AG08395 (cell line): ENCODE measurements around the gene NFATC4.

ENCODE experiments used
- DNase-seq: peaks from one replicate; pipeline ENCODE4 v3.0.0; 2012; ENCODE audit warnings: mixed read lengths, low spot score

The NFATC4 gene

DNA sequence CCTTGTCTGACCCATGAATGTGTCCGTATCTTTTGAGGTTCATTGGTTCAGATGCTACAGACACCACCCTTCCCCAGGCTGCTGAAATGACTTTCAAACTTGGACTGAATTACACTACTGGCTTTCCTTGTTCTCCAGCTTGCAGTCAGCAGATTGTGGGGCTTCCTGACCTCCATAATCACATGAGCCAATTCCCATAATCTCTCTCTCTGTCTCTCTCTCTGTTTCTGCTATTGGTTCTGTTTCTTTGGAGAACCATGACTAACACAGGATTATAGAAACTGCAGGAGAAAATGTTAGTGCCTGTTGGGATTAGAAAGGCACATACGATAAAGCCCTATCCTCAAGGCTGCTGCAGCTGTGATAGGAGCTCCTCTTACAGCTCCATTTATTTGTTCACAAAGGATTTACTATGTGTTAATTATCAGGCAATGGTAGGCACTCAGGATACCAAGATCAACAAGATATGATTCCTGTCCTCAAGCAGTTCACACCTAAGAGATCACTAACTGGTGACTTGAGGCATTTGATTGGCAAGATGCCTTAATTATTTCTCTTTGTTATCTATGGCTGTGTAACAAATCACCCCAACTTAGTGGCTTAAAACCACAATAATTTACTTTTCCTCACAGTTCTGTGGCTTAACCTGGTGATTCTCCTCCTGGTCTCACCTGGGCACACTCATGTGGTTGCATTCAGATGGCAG is 20.6 kb downstream of the NFATC4 start:
- DNase-seq: no peak

DNA sequence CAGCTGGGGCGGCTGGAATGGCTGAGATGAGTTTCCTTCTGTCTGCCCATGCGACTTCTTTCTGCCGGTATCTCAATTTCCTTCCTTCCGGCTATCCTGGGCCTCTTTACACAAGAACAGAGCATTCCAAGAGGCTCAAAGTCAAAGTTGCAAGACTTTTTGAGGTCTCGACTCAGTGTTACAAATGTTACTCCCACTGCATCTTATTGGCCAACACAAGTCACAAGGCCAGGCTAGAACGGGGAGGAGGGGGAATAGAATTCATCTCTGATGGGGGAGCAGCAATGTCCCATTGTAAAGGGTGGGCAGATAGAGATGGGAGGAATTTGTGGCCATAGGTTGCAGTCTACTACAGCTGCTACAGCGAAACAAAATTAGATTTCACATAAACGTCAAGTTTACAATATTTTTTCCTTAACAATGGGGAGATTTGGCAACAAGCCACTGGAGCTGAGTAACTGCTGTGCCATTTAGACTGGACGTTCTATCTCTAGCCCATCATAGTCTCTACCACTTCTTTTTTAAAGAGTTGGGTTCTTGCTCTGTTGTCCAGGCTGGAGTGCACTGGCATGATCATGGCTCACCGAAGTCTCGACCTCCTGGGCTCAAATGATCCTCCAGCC is 21.4 kb downstream of the NFATC4 start:
- DNase-seq: no peak

DNA sequence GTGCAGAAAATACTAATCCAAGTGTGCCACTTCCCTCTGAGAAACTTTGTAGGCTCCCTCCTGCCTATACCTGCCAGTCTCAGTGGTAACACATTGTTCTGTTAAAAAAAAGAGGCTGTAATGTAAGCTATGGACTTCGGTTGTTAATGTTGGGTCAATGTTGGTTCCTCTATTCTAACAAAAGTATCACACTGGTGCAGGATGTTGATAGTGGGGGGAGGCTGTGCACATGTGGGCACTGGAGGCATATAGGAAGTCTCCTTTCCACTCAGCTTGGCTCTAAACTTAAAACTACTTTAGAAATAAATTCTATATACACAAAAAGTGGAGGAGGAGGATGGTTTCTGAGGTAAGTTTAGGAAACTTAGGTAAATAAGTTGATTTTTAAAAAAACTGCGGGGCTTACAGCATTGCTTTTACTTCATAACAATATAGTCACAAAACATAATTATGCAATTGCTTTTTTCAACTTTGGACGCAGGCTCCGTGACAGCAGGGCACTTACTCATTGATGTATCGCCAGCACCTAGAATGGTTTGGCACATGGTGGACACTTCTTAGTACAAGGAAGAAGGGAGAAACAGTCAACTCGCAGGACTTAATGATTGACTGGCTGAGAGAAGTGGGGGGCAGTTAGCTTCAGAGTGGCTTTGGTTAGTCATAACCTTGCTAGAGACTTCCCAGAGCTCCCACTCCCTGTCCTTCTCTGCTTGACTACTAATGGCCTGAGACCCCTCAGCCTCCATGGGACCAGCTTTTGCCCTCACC is 22.9 kb downstream of the NFATC4 start:
- no peak for DNase-seq

DNA sequence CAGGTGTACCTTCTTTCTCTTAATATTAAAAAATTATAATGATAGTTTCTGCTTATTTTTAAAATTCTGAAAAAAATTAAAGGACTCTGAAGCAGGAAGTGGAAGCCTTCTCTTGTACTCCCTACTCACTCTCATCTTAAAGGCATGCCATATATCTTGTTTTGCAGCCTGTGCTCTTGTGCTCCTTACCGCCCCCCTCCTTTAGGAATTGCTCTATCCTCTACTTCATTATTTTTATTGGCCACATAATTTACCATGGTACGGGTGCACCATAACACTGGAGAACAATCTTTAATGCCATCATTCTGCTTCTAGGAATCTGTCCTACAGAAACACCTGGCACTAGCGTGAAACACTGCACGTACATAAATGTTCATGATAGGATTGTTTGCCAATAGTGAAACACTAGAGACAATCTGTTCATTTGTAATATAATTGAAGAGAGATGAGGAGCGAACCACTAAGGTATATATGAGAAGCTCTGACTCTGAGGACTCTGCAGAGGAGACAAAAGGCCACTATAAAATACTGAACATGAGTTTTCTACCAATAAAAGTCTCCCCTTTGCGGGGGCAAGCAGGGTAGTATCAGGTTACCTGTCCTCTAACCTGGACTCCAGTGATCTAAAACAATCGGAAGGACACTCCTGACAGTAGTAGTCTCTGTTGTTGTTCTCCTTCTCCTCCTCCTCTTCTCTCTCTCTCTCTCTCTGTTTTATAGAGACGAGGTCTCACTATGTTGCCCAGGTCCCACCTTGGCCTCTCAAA is 24.5 kb downstream of the NFATC4 start:
- DNase-seq: peak; percentile 45

DNA sequence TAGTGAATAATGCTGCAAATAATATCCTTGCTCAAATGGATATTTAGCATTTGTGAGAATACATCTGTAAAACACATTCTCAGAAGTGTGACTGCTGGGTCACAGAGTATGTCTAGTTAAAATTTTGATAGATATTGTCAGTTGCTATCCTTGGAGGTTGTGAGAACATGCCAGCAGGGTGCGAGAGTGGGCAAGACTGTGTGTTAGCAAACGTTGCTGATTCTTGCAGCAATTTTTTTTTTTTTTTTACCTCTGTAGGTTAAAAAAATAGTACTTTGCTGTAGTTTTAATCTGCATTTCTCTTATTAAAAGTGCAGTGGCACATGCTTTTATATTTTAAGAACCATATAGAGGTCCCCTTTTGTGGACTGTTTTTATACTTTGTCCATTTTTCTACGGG is 26.3 kb downstream of the NFATC4 start:
- no peak for DNase-seq

DNA sequence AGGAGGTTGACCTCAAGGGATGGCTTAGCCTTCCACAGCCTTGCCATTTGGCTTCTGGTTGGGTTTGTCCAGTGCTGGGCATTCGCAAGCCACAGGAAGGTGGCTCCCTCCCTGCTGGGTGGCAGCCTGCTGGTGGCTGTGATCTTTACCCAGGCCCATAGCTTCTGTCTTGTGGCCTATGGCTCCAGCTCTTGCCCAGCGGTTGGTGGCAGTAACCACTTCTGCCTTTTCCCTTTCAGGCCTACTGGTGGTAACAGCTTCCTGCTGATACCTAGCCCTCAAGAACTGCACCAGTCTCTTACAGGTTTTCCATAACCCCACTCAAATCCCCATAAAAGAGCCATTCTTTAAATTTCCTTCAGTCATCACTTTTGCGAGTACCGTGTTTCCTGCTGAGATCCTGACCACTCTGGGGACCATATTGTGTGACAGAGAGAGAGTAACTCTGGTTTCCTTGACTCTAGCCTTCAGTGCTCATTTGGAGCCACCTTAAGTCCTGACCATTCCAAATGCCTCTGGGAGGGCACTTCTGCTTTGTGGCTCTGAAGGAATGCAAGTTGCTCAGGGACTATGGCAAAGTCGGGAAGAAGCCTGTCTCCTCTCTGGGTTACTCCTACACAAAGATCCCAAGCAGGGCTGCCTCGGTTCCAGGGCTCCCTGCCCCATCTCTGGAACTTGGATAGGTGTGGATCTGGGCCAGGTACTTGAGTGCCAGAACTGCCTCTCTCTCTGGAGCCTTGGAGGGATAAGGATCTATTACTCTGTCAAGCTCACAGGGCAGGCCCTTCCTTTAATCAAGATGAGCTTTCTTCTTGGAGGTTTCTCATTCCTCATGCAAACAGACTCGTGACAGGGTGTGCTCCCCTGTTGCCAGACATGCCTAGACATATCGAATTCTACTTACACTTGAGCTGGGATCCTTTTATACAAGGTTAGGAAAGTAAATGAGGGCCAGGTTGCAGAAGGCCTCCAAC is 27.9 kb downstream of the NFATC4 start:
- DNase-seq: no peak

DNA sequence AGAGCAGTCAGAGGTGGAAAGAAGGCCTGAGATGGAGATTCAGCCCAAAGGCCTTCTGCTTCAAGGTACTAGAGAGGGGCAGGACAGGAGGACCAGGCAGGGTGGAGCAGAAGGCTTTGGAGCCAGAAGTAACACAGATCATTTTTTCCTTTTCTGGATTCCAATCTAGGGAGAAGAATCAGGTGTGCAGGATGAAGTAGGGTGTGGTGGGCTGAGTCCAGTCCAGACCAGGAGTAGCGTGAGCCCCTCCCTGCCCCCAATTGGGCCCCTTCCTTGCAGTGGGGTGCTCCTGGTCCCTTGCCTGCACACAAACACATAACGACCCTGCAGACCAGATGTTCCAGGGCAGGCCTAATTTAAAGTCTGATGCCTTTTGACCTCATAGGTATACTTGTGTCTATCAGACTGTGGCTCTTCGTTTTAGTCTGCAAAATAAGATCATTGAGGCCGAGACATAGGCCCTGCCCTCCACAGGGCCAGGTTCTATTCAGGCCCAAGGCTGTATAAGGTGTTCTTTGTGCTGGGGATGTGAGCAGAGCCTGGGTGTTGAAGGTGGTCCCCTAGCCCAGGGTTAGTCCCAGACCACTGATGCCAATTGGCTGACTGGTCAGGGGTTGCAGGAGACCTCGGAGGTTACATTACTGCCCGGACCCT is 29.8 kb downstream of the NFATC4 start:
- no peak for DNase-seq

DNA sequence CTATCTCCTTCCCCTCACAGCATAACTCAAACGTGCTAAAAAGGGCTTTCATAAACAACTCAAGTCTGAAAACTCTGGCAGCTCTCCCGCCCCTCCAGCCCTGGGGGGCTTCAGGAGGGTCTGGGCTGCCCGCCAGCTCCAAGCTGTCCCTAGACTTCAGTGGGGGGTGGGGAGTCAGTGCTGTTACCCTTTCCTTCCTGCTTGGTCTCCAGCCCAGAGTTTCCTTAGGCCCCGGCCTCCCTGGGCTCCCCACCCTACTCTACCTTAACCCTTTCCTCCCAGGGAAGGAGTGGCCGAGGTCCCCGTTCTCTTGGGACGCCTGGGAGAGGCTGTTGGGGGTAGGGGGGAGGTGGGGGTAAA is 30.3 kb downstream of the NFATC4 start:
- no peak for DNase-seq

DNA sequence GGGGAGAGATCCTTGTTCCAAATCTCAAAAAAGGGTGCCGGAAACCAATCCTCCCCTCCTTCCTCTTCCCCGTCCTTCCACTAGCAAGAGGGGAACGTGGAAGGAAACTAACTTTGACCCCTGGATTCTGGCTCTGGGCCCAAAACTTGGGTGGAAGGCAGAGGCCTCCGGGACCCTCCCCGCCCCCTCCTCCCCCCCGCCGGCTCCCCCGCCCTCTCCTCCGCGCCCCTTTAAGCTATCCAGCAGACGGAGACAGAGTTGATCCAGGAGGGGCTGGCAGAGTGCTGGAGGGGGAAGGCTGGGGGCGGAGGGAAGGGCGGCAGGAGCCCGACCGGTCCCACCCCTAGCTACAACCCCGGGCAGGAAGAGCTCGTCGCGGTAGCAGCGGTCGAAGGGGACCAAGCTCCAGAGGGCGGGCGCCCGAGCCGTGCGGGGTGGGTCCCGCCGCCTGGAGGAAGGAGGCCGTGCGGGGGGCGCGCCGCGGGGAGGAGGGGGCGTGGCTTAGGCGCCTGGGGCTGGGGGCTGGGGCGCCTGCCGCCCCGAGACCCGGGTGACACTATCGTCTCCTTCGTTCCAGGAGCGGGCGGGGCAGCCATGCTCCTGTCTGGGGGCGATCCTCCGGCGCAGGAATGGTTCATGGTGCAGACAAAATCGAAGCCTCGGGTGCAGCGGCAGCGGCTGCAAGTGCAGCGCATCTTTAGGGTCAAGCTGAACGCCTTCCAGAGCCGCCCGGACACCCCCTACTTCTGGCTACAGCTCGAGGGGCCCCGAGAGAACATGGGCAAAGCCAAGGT is 30.9 kb downstream of the NFATC4 start, which contains the start of gene NYNRIN:
NYNRIN (plus strand) TSS at position 351 of the 794 bp plus-strand sequence; CDS start at position 595, 244 bp downstream.
- DNase-seq: peak; percentile 54

DNA sequence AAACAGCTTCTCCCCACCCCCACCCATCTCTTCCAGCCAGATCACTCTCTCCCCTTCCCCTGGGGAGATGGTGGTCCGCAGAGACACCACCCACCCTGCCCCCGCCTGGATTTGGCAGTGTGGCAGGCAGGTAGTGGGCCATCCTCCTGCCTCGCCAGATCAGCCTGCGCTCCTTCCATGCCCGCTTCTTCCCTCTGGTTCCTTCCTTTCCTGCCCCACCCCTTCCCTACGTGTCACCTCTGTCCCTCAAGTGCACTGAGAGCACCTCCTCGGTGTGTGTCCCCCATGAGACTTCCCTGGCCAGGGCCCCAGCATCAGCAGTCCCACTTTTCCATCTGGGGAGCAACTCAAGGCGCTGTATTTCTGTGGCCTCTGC is 31.5 kb downstream of the NFATC4 start:
- DNase-seq: no peak

DNA sequence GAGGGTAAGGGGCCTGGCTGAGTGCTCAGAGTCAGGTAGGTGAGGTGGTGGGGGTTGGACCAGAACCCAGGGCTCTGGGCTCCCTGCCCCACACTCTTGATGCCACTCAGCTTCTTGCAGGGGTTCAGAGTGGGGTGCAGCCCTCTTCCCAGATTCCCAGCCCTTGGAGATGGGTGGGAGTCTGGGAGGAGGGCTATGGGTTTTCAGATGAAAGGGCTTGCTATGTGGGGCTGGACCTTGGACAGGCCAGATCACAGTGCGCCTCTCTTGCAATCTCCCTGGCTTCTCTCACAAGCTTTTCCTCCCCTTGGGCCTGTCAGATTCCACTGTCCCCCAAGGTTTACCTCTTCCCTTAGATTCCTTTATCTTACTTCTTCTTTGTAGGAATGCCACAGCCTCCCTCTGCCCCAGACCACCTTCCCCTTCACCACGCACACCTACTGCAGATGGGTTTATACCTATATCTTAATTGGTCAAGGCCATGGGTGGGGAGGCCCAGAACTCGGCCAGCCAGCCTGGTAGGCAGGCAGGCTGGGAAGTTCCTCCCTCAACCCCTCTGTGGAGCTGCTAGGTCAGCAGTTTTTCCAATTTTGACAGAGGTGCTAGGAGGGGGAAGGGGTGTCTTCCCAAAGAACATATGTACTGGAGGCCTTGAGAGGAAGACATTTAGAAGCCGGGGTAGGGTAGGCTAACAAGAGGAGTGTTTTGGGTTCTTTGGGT is 32.2 kb downstream of the NFATC4 start:
- no peak for DNase-seq

DNA sequence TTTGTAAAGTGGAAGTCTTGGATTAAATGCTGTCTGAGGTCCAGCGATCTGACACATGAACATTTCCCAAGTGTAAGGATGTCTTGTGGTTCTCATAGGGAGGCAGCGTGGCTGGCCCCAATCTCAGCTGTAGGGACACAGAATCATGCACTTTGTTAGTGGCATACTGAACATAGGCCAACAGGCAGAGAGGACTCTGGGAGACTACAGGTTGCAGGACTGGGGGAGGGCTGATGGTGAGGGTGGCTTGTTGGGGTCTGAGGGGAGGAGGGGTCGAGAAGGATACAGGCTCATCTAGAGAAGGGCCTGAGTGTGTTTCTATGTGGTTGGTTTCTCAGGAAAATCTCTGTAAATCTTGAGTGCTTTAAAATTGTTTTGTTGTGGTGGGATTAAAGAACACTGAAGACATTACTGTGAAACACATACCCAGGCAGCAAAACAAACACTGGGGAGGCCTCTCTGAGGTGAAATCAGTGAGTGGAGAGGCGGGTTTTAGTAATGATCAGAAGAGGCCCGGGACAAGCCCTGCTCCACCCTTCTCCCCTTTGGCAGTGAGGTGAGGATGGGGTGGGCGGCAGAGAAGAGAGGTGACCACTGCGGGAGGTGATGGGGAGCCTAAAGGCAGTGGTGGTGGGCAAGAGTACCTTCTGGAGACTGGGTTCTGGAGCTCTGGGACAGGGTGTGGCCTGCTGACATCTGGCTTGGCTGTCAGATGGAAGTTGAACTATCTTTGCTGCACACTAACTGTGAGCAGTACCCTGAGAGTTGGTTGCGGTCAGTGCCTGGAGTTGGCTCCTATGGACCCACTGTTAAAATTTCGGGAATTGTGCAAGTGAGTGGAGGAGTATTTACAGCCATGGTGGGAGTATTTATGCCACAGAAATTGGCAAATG is 34.1 kb downstream of the NFATC4 start:
- DNase-seq: no peak

DNA sequence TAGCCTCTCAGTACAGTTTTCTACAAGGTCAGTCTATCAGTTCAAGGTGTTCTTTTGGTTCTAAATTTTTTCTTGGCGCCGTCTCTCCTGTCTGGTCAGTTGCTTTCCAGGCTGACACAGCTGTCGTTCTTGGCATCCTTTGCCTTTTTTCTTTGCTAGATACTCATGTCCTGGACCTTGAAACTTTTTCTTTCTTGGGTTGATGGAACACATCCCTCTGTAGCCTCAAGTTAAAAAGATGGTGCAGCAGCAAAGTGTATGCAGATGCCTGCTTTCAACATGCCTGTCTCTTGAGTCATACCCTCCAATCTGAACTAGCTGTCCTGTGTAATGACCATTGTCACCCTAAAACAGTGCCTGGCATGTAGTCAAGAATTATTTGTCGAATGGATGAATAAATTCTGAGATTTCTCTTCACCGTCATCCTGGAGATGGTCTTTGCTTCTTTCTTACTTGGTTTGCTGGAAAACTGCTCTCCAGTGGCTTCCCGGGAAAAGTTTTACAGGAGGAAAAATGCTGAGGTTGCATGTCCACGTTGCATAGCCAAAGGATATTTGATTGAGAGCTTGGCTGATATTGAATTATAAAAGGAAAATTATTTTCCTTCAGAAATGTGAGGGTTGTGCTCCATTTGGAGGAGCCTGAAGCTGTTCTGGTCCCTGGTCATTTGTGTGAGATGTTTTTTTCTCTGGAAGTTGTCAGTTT is 35.5 kb downstream of the NFATC4 start:
- peak; percentile 65 for DNase-seq

DNA sequence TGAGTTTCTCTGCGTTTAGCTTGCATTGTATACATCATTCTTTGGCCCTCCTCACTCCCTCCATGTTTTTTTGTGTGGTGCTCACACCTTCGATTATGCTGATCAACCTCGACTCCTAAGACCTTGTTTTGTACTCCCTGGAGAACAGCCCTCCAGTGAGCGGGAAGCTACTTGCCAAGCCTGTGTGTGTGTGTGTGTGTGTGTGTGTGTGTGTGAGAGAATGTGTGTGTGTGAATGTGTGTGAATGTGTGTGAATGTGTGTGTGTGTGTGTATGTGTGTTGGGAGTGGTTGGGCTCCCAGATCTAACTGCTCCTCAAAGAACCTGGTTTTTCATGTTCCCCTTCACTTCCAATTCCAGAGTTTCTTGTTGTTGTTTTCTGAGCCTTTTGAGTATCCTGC is 36.8 kb downstream of the NFATC4 start:
- DNase-seq: no peak

DNA sequence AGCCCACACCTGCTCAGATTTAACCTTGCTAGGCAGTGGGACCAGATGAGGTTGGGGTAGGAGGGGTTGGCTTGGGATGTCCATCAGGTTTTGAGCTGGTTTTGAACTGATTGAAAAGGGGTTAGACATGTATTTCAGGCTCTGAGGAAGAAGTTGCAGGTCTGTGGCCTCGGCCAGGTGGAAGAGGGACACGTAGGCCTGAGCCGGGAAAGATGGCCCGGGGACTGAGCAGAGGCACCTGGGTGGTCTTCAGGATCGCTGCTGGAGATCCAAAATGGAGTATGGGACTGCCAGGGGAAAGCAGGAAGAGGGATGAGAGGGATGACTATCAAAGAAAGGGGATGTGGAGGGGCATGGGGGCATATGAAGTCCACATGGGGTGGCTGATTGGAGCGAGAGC is 38.4 kb downstream of the NFATC4 start:
- no peak for DNase-seq

DNA sequence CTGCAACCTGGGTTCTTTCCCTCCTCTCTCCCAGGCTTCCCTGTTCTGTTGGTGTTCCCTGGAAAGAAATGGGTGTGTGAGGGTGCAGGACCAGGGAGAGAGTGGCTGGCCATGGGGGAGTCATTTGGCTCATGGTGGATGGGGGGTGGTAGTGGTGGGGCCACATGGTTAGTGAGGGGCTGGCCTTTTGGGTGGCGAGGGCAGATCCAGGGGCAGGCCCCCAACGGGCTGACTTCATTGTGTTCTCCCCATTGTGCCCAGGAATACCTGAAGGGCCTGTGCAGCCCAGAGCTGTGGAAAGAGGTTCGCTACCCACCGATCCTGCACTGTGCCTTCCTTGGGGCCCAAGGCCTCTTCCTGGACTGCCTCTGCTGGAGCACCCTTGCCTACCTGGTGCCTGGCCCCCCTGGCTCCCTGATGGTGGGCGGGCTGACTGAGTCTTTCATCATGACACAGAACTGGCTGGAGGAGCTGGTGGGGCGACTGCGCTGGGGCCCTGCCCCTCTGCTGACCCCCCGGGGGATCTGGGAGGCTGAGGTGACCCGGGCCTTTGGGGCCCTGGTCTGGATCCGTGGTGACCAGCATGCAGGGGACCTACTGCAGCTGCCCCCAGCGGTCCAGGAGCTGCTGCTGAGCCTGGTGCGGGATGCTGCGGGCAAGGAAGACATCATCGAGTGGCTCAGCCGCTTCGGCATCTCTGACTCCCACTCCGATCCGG is 39.8 kb downstream of the NFATC4 start:
- DNase-seq: no peak

DNA sequence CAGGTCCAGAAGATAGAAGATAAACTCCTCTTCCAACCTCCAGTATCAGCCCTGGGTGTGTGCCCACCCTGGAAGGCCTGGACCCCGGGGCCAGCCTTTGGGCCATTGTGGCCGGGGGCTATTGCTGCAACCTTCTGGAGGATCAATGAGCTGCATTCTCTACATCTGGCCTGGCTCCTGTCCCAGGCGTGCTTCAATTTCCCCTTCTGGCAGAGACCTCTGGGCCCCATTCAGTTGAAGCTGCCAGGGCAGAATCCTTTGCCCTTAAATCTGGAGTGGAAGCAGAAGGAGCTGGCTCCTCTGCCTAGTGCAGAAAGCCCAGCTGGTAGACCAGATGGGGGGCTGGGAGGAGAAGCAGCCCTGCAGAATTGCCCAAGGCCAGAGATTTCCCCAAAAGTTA is 40.8 kb downstream of the NFATC4 start:
- no peak for DNase-seq
